Spleen (tissue), 11 donors: ENCODE measurements around the gene PPP2R2D. TPM values are rescaled to one million over a fixed set of nuclear protein-coding genes. Genes with fewer than 3 reads are reported as not detected.
A peak's percentile ranks its signal among the peaks of the same experiment; 100 is the strongest.

Experiments
- DNase-seq: peaks from one replicate; pipeline ENCODE4 v3.0.0-alpha.2; 2020
- H3K27ac ChIP-seq, 8 donors: fragments of 200-600 bp; sonication (generic) in 7 of 8; 1 replicate in 4 of 8; 2 replicates in 4 of 8; pipeline versions ENCODE4 v1.5.0 to v1.8.0; 2016 to 2021; ENCODE audit warnings: inconsistent platforms in 4 of 8, mild to moderate bottlenecking in 4 of 8, moderate library complexity in 1 of 8
- H3K27me3 ChIP-seq, 7 donors: fragments of 200-600 bp; sonication (generic) in 6 of 7; replicated peaks in 1 of 7; 1 replicate in 4 of 7; 2 replicates in 3 of 7; pipeline versions ENCODE4 v1.5.0 to v1.8.0; 2016 to 2021; ENCODE audit warnings: inconsistent platforms in 3 of 7, mild to moderate bottlenecking in 1 of 7
- H3K36me3 ChIP-seq, 6 donors: fragments of 200-600 bp; sonication (generic) in 5 of 6; 1 replicate in 4 of 6; 2 replicates in 2 of 6; pipeline versions ENCODE4 v1.5.0 to v1.8.0; 2016 to 2021; ENCODE audit warnings: inconsistent platforms in 2 of 6
- H3K4me1 ChIP-seq, 6 donors: fragments of 200-600 bp; sonication (generic) in 5 of 6; 1 replicate in 3 of 6; 2 replicates in 3 of 6; pipeline versions ENCODE4 v1.5.0 to v1.8.0; 2016 to 2021; ENCODE audit warnings: inconsistent platforms in 3 of 6
- H3K4me3 ChIP-seq, 8 donors: fragments of 200-600 bp; sonication (generic) in 7 of 8; 1 replicate in 4 of 8; 2 replicates in 4 of 8; pipeline versions ENCODE4 v1.5.0 to v1.8.0; 2016 to 2021; ENCODE audit warnings: inconsistent platforms in 4 of 8, mild to moderate bottlenecking in 4 of 8, moderate library complexity in 2 of 8
- H3K9me3 ChIP-seq, 8 donors: fragments of 200-600 bp; sonication (generic) in 7 of 8; 1 replicate in 4 of 8; 2 replicates in 4 of 8; pipeline versions ENCODE4 v1.5.0 to v1.8.0; 2016 to 2021; ENCODE audit warnings: inconsistent platforms in 4 of 8
- POLR2A ChIP-seq, 3 donors: fragments of 450-650 bp; IDR thresholded peaks; one replicate each; pipeline ENCODE4 v1.5.1; 2017; ENCODE audit warnings: antibody characterized with exemption in 3 of 3, mild to moderate bottlenecking in 1 of 3
- POLR2AphosphoS5 ChIP-seq, 3 donors: sonication (generic); formaldehyde crosslinking; IDR thresholded peaks; one replicate each; pipeline ENCODE4 v1.5.1; 2017; ENCODE audit warnings: antibody characterized with exemption in 3 of 3
- WGBS, 5 donors: extraction: QIAGEN DNeasy Blood & Tissue Kit in 3 of 5; methylation state at CpG; one replicate each; pipeline versions ENCODE4 v1.1.5 to v1.1.7; 2013 to 2018; 5-methylcytosine and 5-hydroxymethylcytosine counted together
- intact Hi-C: fragments of 100-400 bp; cut with DNase I; formaldehyde crosslinking; loops from one replicate; pipeline ENCODE4 v1.15.0; 2023; ENCODE audit warnings: low total_unique reads
- polyA plus RNA-seq, 3 donors: library from polyadenylated mRNA; stranded (reverse); fragments of 200-250 nt; gene quantifications; one replicate each; pipeline ENCODE4 v1.2.1, GENCODE V29; 2013
- total RNA-seq, 7 donors: library from RNA; depleted of rRNA in 3 of 7; stranded (reverse); fragments of >200 nt in 3 of 7; fragmentation: NEBNext Ultra II Directional in 4 of 7; extraction: Animal tissue kit (Norgen Biotek cat#: 25700) in 4 of 7; gene quantifications; one replicate each; pipeline versions ENCODE4 v1.1.0 to v1.2.1, GENCODE V29; 2016 to 2021
- TF ChIP-seq, protein P1 (sequence below), 11 experiments: fragments of 200-600 bp in 7 of 11; fragments of 450-650 bp in 4 of 11; sonication (generic) in 4 of 11; IDR thresholded peaks in 8 of 11; conservative IDR thresholded peaks in 3 of 11; 1 replicate in 7 of 11; 2 replicates in 4 of 11; pipeline versions ENCODE4 v1.4.0 to v1.8.0; 2016 to 2021; ENCODE audit warnings: antibody characterized with exemption in 11 of 11, inconsistent platforms in 4 of 11, mild to moderate bottlenecking in 1 of 11
- donor health status: healthy with polysubstance abuse.
- donor health status: DM: no; HTN: no; CAD: no; lungs with moderate emphysema.
- donor health status: DM: no; HTN: no; CAD: no.
- donor health status: Bipolar disorder and iron deficiency.
- donor health status: healthy.
- donor health status: DM: no; HTN: no; CAD: no.
- donor health status: DM: yes; HTN: yes; CAD: no.

PPP2R2D gene
- total and polyA plus RNA-seq, 10 donors, result 15.6 to 41.2 (median 32.0) TPM

- 24 to 37% (median 37%) methylated on average over 14 of the region's 14 CpGs for WGBS, 5 donors
- Histone ChIP-seq H3K4me3 (no peak overlapping the region), H3K36me3 (no peaks in the 10 kb centered on the region), H3K27me3 (peaks cover 0 to 30% (median 0%) of the 10 kb centered on the region in 7 donors), H3K9me3 (no peaks in the 10 kb centered on the region), H3K4me1 (peaks cover 7 to 39% (median 18%) of the 10 kb centered on the region in 6 donors), H3K27ac (no peak overlapping the region)
- no peak for TF ChIP-seq POLR2AphosphoS5 (IDR thresholded peaks at IDR 0.05)
- TF ChIP-seq, protein P1, sequence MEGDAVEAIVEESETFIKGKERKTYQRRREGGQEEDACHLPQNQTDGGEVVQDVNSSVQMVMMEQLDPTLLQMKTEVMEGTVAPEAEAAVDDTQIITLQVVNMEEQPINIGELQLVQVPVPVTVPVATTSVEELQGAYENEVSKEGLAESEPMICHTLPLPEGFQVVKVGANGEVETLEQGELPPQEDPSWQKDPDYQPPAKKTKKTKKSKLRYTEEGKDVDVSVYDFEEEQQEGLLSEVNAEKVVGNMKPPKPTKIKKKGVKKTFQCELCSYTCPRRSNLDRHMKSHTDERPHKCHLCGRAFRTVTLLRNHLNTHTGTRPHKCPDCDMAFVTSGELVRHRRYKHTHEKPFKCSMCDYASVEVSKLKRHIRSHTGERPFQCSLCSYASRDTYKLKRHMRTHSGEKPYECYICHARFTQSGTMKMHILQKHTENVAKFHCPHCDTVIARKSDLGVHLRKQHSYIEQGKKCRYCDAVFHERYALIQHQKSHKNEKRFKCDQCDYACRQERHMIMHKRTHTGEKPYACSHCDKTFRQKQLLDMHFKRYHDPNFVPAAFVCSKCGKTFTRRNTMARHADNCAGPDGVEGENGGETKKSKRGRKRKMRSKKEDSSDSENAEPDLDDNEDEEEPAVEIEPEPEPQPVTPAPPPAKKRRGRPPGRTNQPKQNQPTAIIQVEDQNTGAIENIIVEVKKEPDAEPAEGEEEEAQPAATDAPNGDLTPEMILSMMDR (IDR thresholded peaks at IDR 0.05 in 8 of 11, conservative IDR thresholded peaks at IDR 0.05 in 3 of 11), result no peak
- TF ChIP-seq POLR2A (IDR thresholded peaks at IDR 0.05), result no peak
- intact Hi-C loops, result no loop called here
- DNase-seq, result peak; percentile 41
Observed at GRCh38 chr10:131897297-131897899, 3.4 kb upstream of the PPP2R2D start.

- Histone ChIP-seq H3K27me3 (peaks cover 0 to 27% (median 0%) of the 10 kb centered on the region in 7 donors), H3K4me1 (peaks cover 14 to 45% (median 24%) of the 10 kb centered on the region in 6 donors), H3K27ac (no peak overlapping the region), H3K9me3 (no peaks in the 10 kb centered on the region), H3K4me3 (no peak overlapping the region), H3K36me3 (no peaks in the 10 kb centered on the region)
- TF ChIP-seq POLR2AphosphoS5 (IDR thresholded peaks at IDR 0.05), result no peak
- no peak for TF ChIP-seq POLR2A (IDR thresholded peaks at IDR 0.05)
- TF ChIP-seq, protein P1 (IDR thresholded peaks at IDR 0.05 in 8 of 11, conservative IDR thresholded peaks at IDR 0.05 in 3 of 11), result no peak
- intact Hi-C loops, result no loop called here
- DNase-seq, result peak; percentile 41
- WGBS, 5 donors, result 69 to 80% (median 76%) methylated on average over 8 of the region's 8 CpGs
Observed at GRCh38 chr10:131898061-131898460, 2.7 kb upstream of the PPP2R2D start.

DNA sequence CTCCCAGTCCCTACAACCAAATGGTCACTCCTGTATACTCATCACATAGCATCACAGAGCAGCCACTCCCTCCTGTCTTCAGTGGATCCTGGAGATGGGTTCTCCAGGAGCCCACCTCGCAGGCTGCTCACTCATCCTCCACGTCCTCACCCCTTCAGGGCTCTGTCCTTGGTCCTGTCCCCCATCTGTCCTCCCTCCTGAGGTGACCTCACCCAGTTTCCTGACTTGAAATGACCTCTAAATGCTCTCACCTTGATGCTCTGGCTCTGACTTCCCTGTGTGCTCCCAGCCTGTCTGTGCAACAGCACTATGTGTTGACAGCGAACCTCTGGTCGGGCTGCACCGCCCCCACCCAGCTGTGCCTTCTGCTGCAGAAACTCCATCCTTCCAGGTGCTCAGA lies 2.1 kb upstream of the PPP2R2D start:
- WGBS, 5 donors, result 65 to 86% (median 70%) methylated on average over 5 of the region's 5 CpGs
- DNase-seq, result peak; percentile 72
- intact Hi-C loops, result no loop called here

GRCh38 chr10:131899116-131899690 lies 1.6 kb upstream of the PPP2R2D start:
- H3K9me3 ChIP-seq, result no peaks in the 10 kb centered on the region
- WGBS, 5 donors, result 68 to 81% (median 73%) methylated on average over 8 of the region's 8 CpGs
- peaks cover 0 to 18% (median 0%) of the 10 kb centered on the region in 7 donors for H3K27me3 ChIP-seq
- H3K27ac ChIP-seq, result no peak overlapping the region
- H3K4me1 ChIP-seq, result peaks cover 22 to 57% (median 35%) of the 10 kb centered on the region in 6 donors
- TF ChIP-seq POLR2A (IDR thresholded peaks at IDR 0.05) (no peak), POLR2AphosphoS5 (IDR thresholded peaks at IDR 0.05) (no peak)
- TF ChIP-seq, protein P1 (IDR thresholded peaks at IDR 0.05 in 8 of 11, conservative IDR thresholded peaks at IDR 0.05 in 3 of 11), result no peak
- no peaks in the 10 kb centered on the region for H3K36me3 ChIP-seq
- DNase-seq, result peak; percentile 73
- intact Hi-C loops, result no loop called here
- peak overlapping the region in 1 of 8 donors; percentile 98 for H3K4me3 ChIP-seq

More for the DNA sequence above, 2.1 kb upstream of the PPP2R2D start:
- Histone ChIP-seq H3K4me1 (peaks cover 20 to 52% (median 31%) of the 10 kb centered on the region in 6 donors), H3K27ac (no peak overlapping the region), H3K9me3 (no peaks in the 10 kb centered on the region), H3K36me3 (no peaks in the 10 kb centered on the region), H3K27me3 (peaks cover 0 to 21% (median 0%) of the 10 kb centered on the region in 7 donors), H3K4me3 (no peak overlapping the region)
- TF ChIP-seq POLR2AphosphoS5 (IDR thresholded peaks at IDR 0.05), result no peak
- TF ChIP-seq, protein P1 (IDR thresholded peaks at IDR 0.05 in 8 of 11, conservative IDR thresholded peaks at IDR 0.05 in 3 of 11), result no peak
- no peak for TF ChIP-seq POLR2A (IDR thresholded peaks at IDR 0.05)
